ENCODE measurements around the gene CELSR2. TPM values are rescaled to one million over a fixed set of nuclear protein-coding genes. Genes with fewer than 3 reads are reported as not detected.

CELSR2 gene
- 10 to 100 TPM; 17.4 to 19.4 TPM for polyA plus RNA-seq

GRCh38 chr1:109248797-109249629 is at the start of gene CELSR2:
TSS of gene CELSR2 (plus strand) at chr1:109249539. CDS start at chr1:109250080, 541 bp downstream.
- Histone ChIP-seq H3K4me3 (ENCODE audit: low read depth in 1 of 2, low read length in 2 of 2) (peak within 1 kb of the TSS; percentile 74 to 95), H3K36me3 (ENCODE audit: control insufficient read depth in 2 of 2, insufficient read depth in 2 of 2, low read length in 1 of 2) (peaks cover 0 to 8% of the 10 kb centered on the region in 2 donors), H3K27me3 (ENCODE audit: control insufficient read depth in 1 of 2, insufficient read depth in 2 of 2, low read length in 2 of 2) (no peaks in the 10 kb centered on the region), H3K4me1 (ENCODE audit: control insufficient read depth in 2 of 2, insufficient read depth in 2 of 2, low read length in 1 of 2) (peaks cover 4 to 24% of the 10 kb centered on the region in 2 donors), H3K27ac (ENCODE audit: low read depth in 2 of 2, low read length in 1 of 2) (peak within 1 kb of the TSS; percentile 19 to 55), H3K9me3 (ENCODE audit: control insufficient read depth in 2 of 2, insufficient read depth in 1 of 2, low read depth in 1 of 2, low read length in 1 of 2) (peaks cover 0 to 2% of the 10 kb centered on the region in 2 donors)
- 10 to 17% methylated on average over 35 to 49 of the region's 49 CpGs for WGBS, 2 donors

GRCh38 chr1:109199710-109200109 is 49.6 kb upstream of the CELSR2 start:
- Histone ChIP-seq H3K27me3 (ENCODE audit: control insufficient read depth in 1 of 2, insufficient read depth in 2 of 2, low read length in 2 of 2) (no peaks in the 10 kb centered on the region), H3K36me3 (ENCODE audit: control insufficient read depth in 2 of 2, insufficient read depth in 2 of 2, low read length in 1 of 2) (no peaks in the 10 kb centered on the region), H3K27ac (ENCODE audit: low read depth in 2 of 2, low read length in 1 of 2) (no peak overlapping the region), H3K4me3 (ENCODE audit: low read depth in 1 of 2, low read length in 2 of 2) (no peak overlapping the region), H3K9me3 (ENCODE audit: control insufficient read depth in 2 of 2, insufficient read depth in 1 of 2, low read depth in 1 of 2, low read length in 1 of 2) (no peaks in the 10 kb centered on the region), H3K4me1 (ENCODE audit: control insufficient read depth in 2 of 2, insufficient read depth in 2 of 2, low read length in 1 of 2) (peaks cover 0 to 6% of the 10 kb centered on the region in 2 donors)
- 76 to 77% methylated on average over 10 of the region's 10 CpGs for WGBS, 2 donors

- no peak overlapping the region for H3K4me3 ChIP-seq (ENCODE audit: low read depth in 1 of 2, low read length in 2 of 2)
- no peaks in the 10 kb centered on the region for H3K27me3 ChIP-seq (ENCODE audit: control insufficient read depth in 1 of 2, insufficient read depth in 2 of 2, low read length in 2 of 2)
- H3K4me1 ChIP-seq (ENCODE audit: control insufficient read depth in 2 of 2, insufficient read depth in 2 of 2, low read length in 1 of 2): peaks cover 0 to 6% of the 10 kb centered on the region in 2 donors
- H3K36me3 ChIP-seq (ENCODE audit: control insufficient read depth in 2 of 2, insufficient read depth in 2 of 2, low read length in 1 of 2): no peaks in the 10 kb centered on the region
- H3K27ac ChIP-seq (ENCODE audit: low read depth in 2 of 2, low read length in 1 of 2): peak overlapping the region; percentile 21 to 61
- no peaks in the 10 kb centered on the region for H3K9me3 ChIP-seq (ENCODE audit: control insufficient read depth in 2 of 2, insufficient read depth in 1 of 2, low read depth in 1 of 2, low read length in 1 of 2)
- 51 to 65% methylated on average over 2 of the region's 2 CpGs for WGBS, 2 donors
Observed at GRCh38 chr1:109201123-109201703, 48.1 kb upstream of the CELSR2 start.

- Histone ChIP-seq H3K27me3 (ENCODE audit: control insufficient read depth in 1 of 2, insufficient read depth in 2 of 2, low read length in 2 of 2) (no peaks in the 10 kb centered on the region), H3K9me3 (ENCODE audit: control insufficient read depth in 2 of 2, insufficient read depth in 1 of 2, low read depth in 1 of 2, low read length in 1 of 2) (no peaks in the 10 kb centered on the region), H3K36me3 (ENCODE audit: control insufficient read depth in 2 of 2, insufficient read depth in 2 of 2, low read length in 1 of 2) (no peaks in the 10 kb centered on the region), H3K27ac (ENCODE audit: low read depth in 2 of 2, low read length in 1 of 2) (no peak overlapping the region), H3K4me1 (ENCODE audit: control insufficient read depth in 2 of 2, insufficient read depth in 2 of 2, low read length in 1 of 2) (no peaks in the 10 kb centered on the region), H3K4me3 (ENCODE audit: low read depth in 1 of 2, low read length in 2 of 2) (no peak overlapping the region)
- 76 to 78% methylated on average over 5 of the region's 5 CpGs for WGBS, 2 donors
Observed at GRCh38 chr1:109204484-109204883, 44.9 kb upstream of the CELSR2 start.

GRCh38 chr1:109206339-109206738 is 43.0 kb upstream of the CELSR2 start:
- WGBS, 2 donors: 64 to 76% methylated on average over 2 of the region's 2 CpGs
- Histone ChIP-seq H3K4me1 (ENCODE audit: control insufficient read depth in 2 of 2, insufficient read depth in 2 of 2, low read length in 1 of 2) (peaks cover 0 to 8% of the 10 kb centered on the region in 2 donors), H3K27me3 (ENCODE audit: control insufficient read depth in 1 of 2, insufficient read depth in 2 of 2, low read length in 2 of 2) (no peaks in the 10 kb centered on the region), H3K27ac (ENCODE audit: low read depth in 2 of 2, low read length in 1 of 2) (no peak overlapping the region), H3K4me3 (ENCODE audit: low read depth in 1 of 2, low read length in 2 of 2) (no peak overlapping the region), H3K9me3 (ENCODE audit: control insufficient read depth in 2 of 2, insufficient read depth in 1 of 2, low read depth in 1 of 2, low read length in 1 of 2) (no peaks in the 10 kb centered on the region), H3K36me3 (ENCODE audit: control insufficient read depth in 2 of 2, insufficient read depth in 2 of 2, low read length in 1 of 2) (no peaks in the 10 kb centered on the region)

- H3K27me3 ChIP-seq (ENCODE audit: control insufficient read depth in 1 of 2, insufficient read depth in 2 of 2, low read length in 2 of 2): no peaks in the 10 kb centered on the region
- no peak overlapping the region for H3K4me3 ChIP-seq (ENCODE audit: low read depth in 1 of 2, low read length in 2 of 2)
- 76 to 86% methylated on average over 7 of the region's 7 CpGs for WGBS, 2 donors
- H3K36me3 ChIP-seq (ENCODE audit: control insufficient read depth in 2 of 2, insufficient read depth in 2 of 2, low read length in 1 of 2): no peaks in the 10 kb centered on the region
- no peaks in the 10 kb centered on the region for H3K9me3 ChIP-seq (ENCODE audit: control insufficient read depth in 2 of 2, insufficient read depth in 1 of 2, low read depth in 1 of 2, low read length in 1 of 2)
- H3K4me1 ChIP-seq (ENCODE audit: control insufficient read depth in 2 of 2, insufficient read depth in 2 of 2, low read length in 1 of 2): peaks cover 0 to 8% of the 10 kb centered on the region in 2 donors
- no peak overlapping the region for H3K27ac ChIP-seq (ENCODE audit: low read depth in 2 of 2, low read length in 1 of 2)
Observed at GRCh38 chr1:109207467-109208103, 41.8 kb upstream of the CELSR2 start.

- no peak overlapping the region for H3K4me3 ChIP-seq (ENCODE audit: low read depth in 1 of 2, low read length in 2 of 2)
- H3K4me1 ChIP-seq (ENCODE audit: control insufficient read depth in 2 of 2, insufficient read depth in 2 of 2, low read length in 1 of 2): peaks cover 0 to 8% of the 10 kb centered on the region in 2 donors
- WGBS, 2 donors: 69 to 74% methylated on average over 7 of the region's 7 CpGs
- H3K27me3 ChIP-seq (ENCODE audit: control insufficient read depth in 1 of 2, insufficient read depth in 2 of 2, low read length in 2 of 2): no peaks in the 10 kb centered on the region
- H3K36me3 ChIP-seq (ENCODE audit: control insufficient read depth in 2 of 2, insufficient read depth in 2 of 2, low read length in 1 of 2): no peaks in the 10 kb centered on the region
- H3K9me3 ChIP-seq (ENCODE audit: control insufficient read depth in 2 of 2, insufficient read depth in 1 of 2, low read depth in 1 of 2, low read length in 1 of 2): no peaks in the 10 kb centered on the region
- no peak overlapping the region for H3K27ac ChIP-seq (ENCODE audit: low read depth in 2 of 2, low read length in 1 of 2)
Observed at GRCh38 chr1:109208394-109208793, 40.9 kb upstream of the CELSR2 start.

- Histone ChIP-seq H3K4me1 (ENCODE audit: control insufficient read depth in 2 of 2, insufficient read depth in 2 of 2, low read length in 1 of 2) (peaks cover 0 to 9% of the 10 kb centered on the region in 2 donors), H3K27me3 (ENCODE audit: control insufficient read depth in 1 of 2, insufficient read depth in 2 of 2, low read length in 2 of 2) (no peaks in the 10 kb centered on the region), H3K9me3 (ENCODE audit: control insufficient read depth in 2 of 2, insufficient read depth in 1 of 2, low read depth in 1 of 2, low read length in 1 of 2) (no peaks in the 10 kb centered on the region), H3K4me3 (ENCODE audit: low read depth in 1 of 2, low read length in 2 of 2) (no peak overlapping the region), H3K27ac (ENCODE audit: low read depth in 2 of 2, low read length in 1 of 2) (no peak overlapping the region), H3K36me3 (ENCODE audit: control insufficient read depth in 2 of 2, insufficient read depth in 2 of 2, low read length in 1 of 2) (no peaks in the 10 kb centered on the region)
- WGBS, 2 donors: 58 to 68% methylated on average over 9 of the region's 9 CpGs
Observed at GRCh38 chr1:109208836-109209463, 40.4 kb upstream of the CELSR2 start.

GRCh38 chr1:109210058-109210457 is 39.3 kb upstream of the CELSR2 start:
- H3K27me3 ChIP-seq (ENCODE audit: control insufficient read depth in 1 of 2, insufficient read depth in 2 of 2, low read length in 2 of 2): no peaks in the 10 kb centered on the region
- peaks cover 0 to 9% of the 10 kb centered on the region in 2 donors for H3K4me1 ChIP-seq (ENCODE audit: control insufficient read depth in 2 of 2, insufficient read depth in 2 of 2, low read length in 1 of 2)
- H3K27ac ChIP-seq (ENCODE audit: low read depth in 2 of 2, low read length in 1 of 2): peak overlapping the region; percentile 30 to 64
- H3K4me3 ChIP-seq (ENCODE audit: low read depth in 1 of 2, low read length in 2 of 2): no peak overlapping the region
- 48 to 63% methylated on average over 8 of the region's 8 CpGs for WGBS, 2 donors
- no peaks in the 10 kb centered on the region for H3K9me3 ChIP-seq (ENCODE audit: control insufficient read depth in 2 of 2, insufficient read depth in 1 of 2, low read depth in 1 of 2, low read length in 1 of 2)
- no peaks in the 10 kb centered on the region for H3K36me3 ChIP-seq (ENCODE audit: control insufficient read depth in 2 of 2, insufficient read depth in 2 of 2, low read length in 1 of 2)
